ENCODE results near the gene MCHR1.

Gene MCHR1

DNA sequence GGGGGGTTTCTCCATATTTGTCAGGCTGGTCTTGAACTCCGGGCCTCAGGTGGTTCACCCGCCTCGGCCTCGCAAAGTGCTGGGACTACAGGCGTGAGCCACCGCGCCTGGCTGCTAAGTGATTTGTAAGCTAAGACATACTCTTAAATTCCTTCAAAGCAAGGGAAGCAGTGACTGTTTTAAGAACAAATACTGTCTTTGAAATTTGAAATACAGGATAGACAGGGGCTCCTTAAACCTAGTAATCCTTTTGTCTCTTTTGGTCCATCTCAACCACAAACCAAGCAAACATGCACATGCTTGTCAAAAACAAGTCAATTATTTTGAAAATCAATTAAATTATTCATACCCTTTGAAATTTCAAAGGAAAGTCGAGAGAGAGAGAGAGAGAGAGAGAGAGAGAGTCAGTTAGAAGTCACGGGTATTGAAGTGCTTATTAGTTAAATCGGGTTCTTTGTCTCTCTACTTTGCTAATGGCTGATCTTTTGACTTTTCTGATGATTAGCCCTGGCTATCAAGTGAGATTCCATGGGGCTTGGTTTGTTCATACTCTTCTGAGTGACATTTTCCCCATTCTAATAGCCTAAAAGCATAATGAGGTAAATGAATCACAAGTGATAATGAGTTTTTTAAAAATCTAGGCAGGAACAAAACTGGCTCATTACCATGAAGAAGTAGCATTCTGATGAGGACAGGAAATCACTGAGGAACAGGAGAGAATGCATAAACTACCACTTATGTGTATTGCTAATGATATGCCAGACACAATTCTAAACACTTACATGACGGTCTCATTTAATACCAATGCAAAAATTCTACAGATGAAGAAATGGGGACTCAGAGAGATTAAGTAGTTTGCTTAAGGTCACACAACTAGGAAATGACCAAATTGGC, 48.0 kb downstream of the MCHR1 start:
- no peak for DNase-seq (ENCODE audit: low read depth)

- no peak for DNase-seq (ENCODE audit: low read depth)
Measured at GRCh38 chr22:40727964-40728615, 48.8 kb downstream of the MCHR1 start.

GRCh38 chr22:40728731-40729189, 49.5 kb downstream of the MCHR1 start:
- peak; percentile 21 for DNase-seq (ENCODE audit: low read depth)

GRCh38 chr22:40729284-40729683, 50.0 kb downstream of the MCHR1 start:
- DNase-seq (ENCODE audit: low read depth) = no peak

Measured in activated gamma-delta T cell treated with anti-CD3 and anti-CD28 coated beads, Interleukin-2, amount 50 U/mL, for 16 hours (primary cell).